HG03354 (cell line): ENCODE results near the gene RNFT2.
A peak's percentile ranks its signal among the peaks of the same experiment; 100 is the strongest.
"Not testable (repeated sequence)": the region's sequence is repeated elsewhere in the genome, so short reads cannot be mapped to it uniquely, and the experiment has no call there.

Experiments
- ATAC-seq: cut with Tn5 transposase; IDR thresholded peaks from one replicate; pipeline ENCODE4 v1.9.1; 2021; ENCODE audit warnings: mild to moderate bottlenecking; ENCODE audit not compliant: unreplicated experiment, poor library complexity, severe bottlenecking

The RNFT2 gene

GRCh38 chr12:116813271-116814041, 75.3 kb downstream of the RNFT2 start:
- ATAC-seq = no peak

GRCh38 chr12:116814766-116815165, 76.7 kb downstream of the RNFT2 start:
- ATAC-seq = not testable (repeated sequence)

GRCh38 chr12:116818341-116818856, 80.3 kb downstream of the RNFT2 start:
- peak; percentile 13 for ATAC-seq

GRCh38 chr12:116818948-116819832, 81.1 kb downstream of the RNFT2 start:
- peak; percentile 86 for ATAC-seq

GRCh38 chr12:116820064-116820656, 82.0 kb downstream of the RNFT2 start:
- no peak for ATAC-seq

GRCh38 chr12:116821291-116821690, 83.2 kb downstream of the RNFT2 start:
- ATAC-seq = no peak

- ATAC-seq = no peak
These were observed 89.3 kb downstream of the RNFT2 start for GRCh38 chr12:116827432-116827831.

GRCh38 chr12:116832353-116832752, 94.2 kb downstream of the RNFT2 start:
- no peak for ATAC-seq

GRCh38 chr12:116833474-116833873, 95.4 kb downstream of the RNFT2 start:
- no peak for ATAC-seq

- ATAC-seq = no peak
These were observed 97.4 kb downstream of the RNFT2 start for GRCh38 chr12:116835484-116835883.

GRCh38 chr12:116837097-116837496, 99.0 kb downstream of the RNFT2 start:
- no peak for ATAC-seq

GRCh38 chr12:116838365-116838764, 100.2 kb downstream of the RNFT2 start:
- ATAC-seq = no peak

- ATAC-seq = no peak
These were observed 101.2 kb downstream of the RNFT2 start for GRCh38 chr12:116839287-116839830.

GRCh38 chr12:116843085-116843484, 105.0 kb downstream of the RNFT2 start:
- no peak for ATAC-seq

GRCh38 chr12:116849216-116849615, 111.1 kb downstream of the RNFT2 start:
- no peak for ATAC-seq

- ATAC-seq = no peak
These were observed 114.2 kb downstream of the RNFT2 start for GRCh38 chr12:116852303-116852702.

GRCh38 chr12:116853507-116853906, 115.4 kb downstream of the RNFT2 start:
- no peak for ATAC-seq

GRCh38 chr12:116855744-116856470, 117.8 kb downstream of the RNFT2 start:
- no peak for ATAC-seq

GRCh38 chr12:116856729-116857128, 118.6 kb downstream of the RNFT2 start:
- ATAC-seq = no peak
